HG03064 (cell line): ENCODE measurements around the gene FRMD4B.

Experiments
- ATAC-seq: cut with Tn5 transposase; IDR thresholded peaks from one replicate; pipeline ENCODE4 v1.9.1; 2021; ENCODE audit warnings: low read depth; ENCODE audit not compliant: unreplicated experiment

The FRMD4B gene

GRCh38 chr3:69212411-69213160 lies 173.3 kb downstream of the FRMD4B start:
- peak; percentile 71 for ATAC-seq

- no peak for ATAC-seq
Observed at GRCh38 chr3:69210068-69210730, 175.7 kb downstream of the FRMD4B start.

GRCh38 chr3:69209413-69209812 lies 176.5 kb downstream of the FRMD4B start:
- no peak for ATAC-seq

- ATAC-seq, result no peak
Observed at GRCh38 chr3:69207031-69207430, 178.9 kb downstream of the FRMD4B start.

- no peak for ATAC-seq
Observed at GRCh38 chr3:69205385-69205784, 180.5 kb downstream of the FRMD4B start.

- peak; percentile 87 for ATAC-seq
Observed at GRCh38 chr3:69204315-69204957, 181.5 kb downstream of the FRMD4B start.

GRCh38 chr3:69203631-69204314 lies 182.1 kb downstream of the FRMD4B start:
- ATAC-seq, result peak; percentile 21

- ATAC-seq, result no peak
Observed at GRCh38 chr3:69201658-69202057, 184.2 kb downstream of the FRMD4B start.

- no peak for ATAC-seq
Observed at GRCh38 chr3:69200384-69201068, 185.4 kb downstream of the FRMD4B start.

- no peak for ATAC-seq
Observed at GRCh38 chr3:69199942-69200341, 185.9 kb downstream of the FRMD4B start.

GRCh38 chr3:69197922-69198530 lies 187.9 kb downstream of the FRMD4B start:
- ATAC-seq, result no peak

- no peak for ATAC-seq
Observed at GRCh38 chr3:69197455-69197854, 188.4 kb downstream of the FRMD4B start.

GRCh38 chr3:69196876-69197275 lies 189.0 kb downstream of the FRMD4B start:
- no peak for ATAC-seq

- ATAC-seq, result no peak
Observed at GRCh38 chr3:69194431-69195165, 191.3 kb downstream of the FRMD4B start.

- no peak for ATAC-seq
Observed at GRCh38 chr3:69193749-69194148, 192.1 kb downstream of the FRMD4B start.

GRCh38 chr3:69191516-69191915 lies 194.4 kb downstream of the FRMD4B start:
- ATAC-seq, result no peak

- no peak for ATAC-seq
Observed at GRCh38 chr3:69189487-69189886, 196.4 kb downstream of the FRMD4B start.

GRCh38 chr3:69186575-69187093 lies 199.3 kb downstream of the FRMD4B start:
- ATAC-seq, result no peak
